Duodenal mucosa (tissue), 2 donors: ENCODE results near the gene COA4.
"Not testable (repeated sequence)": the region's sequence is repeated elsewhere in the genome, so short reads cannot be mapped to it uniquely, and the experiment has no call there.

Experiments
- H3K27ac ChIP-seq: one replicate; pipeline ENCODE4 v1.7.0; 2013; ENCODE audit warnings: low read depth, low read length
- H3K27me3 ChIP-seq, 2 donors: one replicate each; pipeline ENCODE4 v1.7.0; 2013; ENCODE audit warnings: low read length in 2 of 2, control low read depth in 1 of 2; ENCODE audit not compliant: insufficient read depth in 2 of 2, control insufficient read depth in 1 of 2
- H3K36me3 ChIP-seq, 2 donors: one replicate each; pipeline ENCODE4 v1.7.0; 2013; ENCODE audit warnings: low read length in 2 of 2, control low read depth in 1 of 2; ENCODE audit not compliant: insufficient read depth in 2 of 2, control insufficient read depth in 1 of 2
- H3K4me1 ChIP-seq, 2 donors: one replicate each; pipeline ENCODE4 v1.7.0; 2013; ENCODE audit warnings: low read length in 2 of 2, control low read depth in 1 of 2; ENCODE audit not compliant: insufficient read depth in 2 of 2, control insufficient read depth in 1 of 2
- H3K4me3 ChIP-seq, 2 donors: one replicate each; pipeline ENCODE4 v1.7.0; 2013; ENCODE audit warnings: low read length in 2 of 2, low read depth in 1 of 2
- H3K9ac ChIP-seq, 2 donors: one replicate each; pipeline ENCODE4 v1.7.0; 2013; ENCODE audit warnings: low read length in 2 of 2, low read depth in 1 of 2
- H3K9me3 ChIP-seq, 2 donors: one replicate each; pipeline ENCODE4 v1.7.0; 2013; ENCODE audit warnings: low read length in 2 of 2, control low read depth in 1 of 2; ENCODE audit not compliant: control insufficient read depth in 1 of 2

The COA4 gene

GRCh38 chr11:73889536-73889935 lies 12.9 kb upstream of the COA4 start:
- Histone ChIP-seq H3K27ac (no peak overlapping the region), H3K36me3 (peaks cover 6 to 36% of the 10 kb centered on the region in 2 donors), H3K4me1 (no peaks in the 10 kb centered on the region), H3K27me3 (no peaks in the 10 kb centered on the region), H3K9ac (no peak overlapping the region), H3K9me3 (no peaks in the 10 kb centered on the region), H3K4me3 (no peak overlapping the region)

- no peak overlapping the region for H3K9ac ChIP-seq
- H3K9me3 ChIP-seq, result no peaks in the 10 kb centered on the region
- H3K27ac ChIP-seq, result no peak overlapping the region
- H3K4me3 ChIP-seq, result no peak overlapping the region
- no peaks in the 10 kb centered on the region for H3K27me3 ChIP-seq
- no peaks in the 10 kb centered on the region for H3K4me1 ChIP-seq
- peaks cover 6 to 34% of the 10 kb centered on the region in 2 donors for H3K36me3 ChIP-seq
Observed at GRCh38 chr11:73889019-73889418, 12.4 kb upstream of the COA4 start.

- Histone ChIP-seq H3K4me3 (no peak overlapping the region), H3K27me3 (no peaks in the 10 kb centered on the region), H3K36me3 (peaks cover 6 to 36% of the 10 kb centered on the region in 2 donors), H3K27ac (no peak overlapping the region), H3K9ac (no peak overlapping the region), H3K4me1 (no peaks in the 10 kb centered on the region), H3K9me3 (no peaks in the 10 kb centered on the region)
Observed at GRCh38 chr11:73888244-73888643, 11.6 kb upstream of the COA4 start.

GRCh38 chr11:73883856-73884255 lies 7.2 kb upstream of the COA4 start:
- Histone ChIP-seq H3K4me3 (no peak overlapping the region), H3K27me3 (no peaks in the 10 kb centered on the region), H3K4me1 (no peaks in the 10 kb centered on the region), H3K27ac (no peak overlapping the region), H3K9ac (no peak overlapping the region), H3K36me3 (peaks cover 0 to 11% of the 10 kb centered on the region in 2 donors), H3K9me3 (no peaks in the 10 kb centered on the region)

GRCh38 chr11:73880449-73880848 lies 3.8 kb upstream of the COA4 start:
- not testable (repeated sequence) for H3K27ac ChIP-seq, H3K27me3 ChIP-seq, H3K4me3 ChIP-seq, H3K36me3 ChIP-seq, H3K9ac ChIP-seq, H3K9me3 ChIP-seq
- peaks cover 14 to 22% of the 10 kb centered on the region in 2 donors for H3K4me1 ChIP-seq

GRCh38 chr11:73878771-73879170 lies 2.1 kb upstream of the COA4 start:
- Histone ChIP-seq H3K9ac (no peak overlapping the region), H3K27ac (no peak overlapping the region), H3K36me3 (peaks cover 0 to 10% of the 10 kb centered on the region in 2 donors), H3K9me3 (no peaks in the 10 kb centered on the region), H3K4me3 (no peak overlapping the region), H3K27me3 (no peaks in the 10 kb centered on the region), H3K4me1 (peaks cover 21 to 29% of the 10 kb centered on the region in 2 donors)

GRCh38 chr11:73875840-73876239 lies 806 bp downstream of the COA4 start:
- H3K9me3 ChIP-seq, result no peaks in the 10 kb centered on the region
- no peak overlapping the region for H3K27ac ChIP-seq
- H3K4me1 ChIP-seq, result peaks cover 21 to 29% of the 10 kb centered on the region in 2 donors
- no peaks in the 10 kb centered on the region for H3K27me3 ChIP-seq
- peak overlapping the region; percentile 85 to 92 for H3K9ac ChIP-seq
- H3K4me3 ChIP-seq, result peak overlapping the region; percentile 92 to 96
- peaks cover 0 to 37% of the 10 kb centered on the region in 2 donors for H3K36me3 ChIP-seq

- Histone ChIP-seq H3K4me1 (peaks cover 21 to 29% of the 10 kb centered on the region in 2 donors), H3K9ac (peak overlapping the region in 1 of 2 donors; percentile 92), H3K27me3 (no peaks in the 10 kb centered on the region), H3K9me3 (no peaks in the 10 kb centered on the region), H3K36me3 (peaks cover 0 to 37% of the 10 kb centered on the region in 2 donors), H3K4me3 (peak overlapping the region; percentile 92 to 96), H3K27ac (no peak overlapping the region)
Observed at GRCh38 chr11:73875380-73875779, 1.3 kb downstream of the COA4 start.

GRCh38 chr11:73872749-73873357 lies 3.8 kb downstream of the COA4 start:
- Histone ChIP-seq H3K36me3 (peaks cover 0 to 34% of the 10 kb centered on the region in 2 donors), H3K4me1 (peaks cover 35 to 37% of the 10 kb centered on the region in 2 donors), H3K4me3 (no peak overlapping the region), H3K27ac (no peak overlapping the region), H3K27me3 (no peaks in the 10 kb centered on the region), H3K9ac (no peak overlapping the region), H3K9me3 (no peaks in the 10 kb centered on the region)

- H3K27ac ChIP-seq, result no peak overlapping the region
- H3K9me3 ChIP-seq, result no peaks in the 10 kb centered on the region
- H3K36me3 ChIP-seq, result peaks cover 0 to 37% of the 10 kb centered on the region in 2 donors
Observed at GRCh38 chr11:73870261-73870660, 6.4 kb downstream of the COA4 start.

More at GRCh38 chr11:73870261-73870660, 6.4 kb downstream of the COA4 start:
- no peak overlapping the region for H3K4me3 ChIP-seq
- no peaks in the 10 kb centered on the region for H3K27me3 ChIP-seq
- peaks cover 19 to 21% of the 10 kb centered on the region in 2 donors for H3K4me1 ChIP-seq
- no peak overlapping the region for H3K9ac ChIP-seq
